Thymus (tissue), 11 donors: ENCODE data around the gene SPATA24. TPM values are rescaled to one million over a fixed set of nuclear protein-coding genes. Genes with fewer than 3 reads are reported as not detected.
A peak's percentile ranks its signal among the peaks of the same experiment; 100 is the strongest.

Experiments
- DNase-seq, 9 donors: peaks; one replicate each; pipeline ENCODE4 v3.0.0-alpha.2; 2013; ENCODE audit warnings: low spot score in 9 of 9, low read depth in 6 of 9, missing footprints in 1 of 9
- H3K27ac ChIP-seq, 2 donors: one replicate each; pipeline ENCODE4 v1.5.1; 2013; ENCODE audit warnings: control low read depth in 1 of 2, low read depth in 1 of 2, low read length in 1 of 2, mild to moderate bottlenecking in 1 of 2, moderate library complexity in 1 of 2
- H3K27me3 ChIP-seq, 2 donors: one replicate each; pipeline ENCODE4 v1.5.1; 2013; ENCODE audit warnings: low read length in 1 of 2; ENCODE audit not compliant: control insufficient read depth in 2 of 2, insufficient read depth in 1 of 2
- H3K36me3 ChIP-seq, 2 donors: one replicate each; pipeline ENCODE4 v1.5.1; 2013; ENCODE audit warnings: low read length in 1 of 2, mild to moderate bottlenecking in 1 of 2, moderate library complexity in 1 of 2; ENCODE audit not compliant: control insufficient read depth in 2 of 2, insufficient read depth in 2 of 2
- H3K4me1 ChIP-seq, 2 donors: one replicate each; pipeline ENCODE4 v1.5.1; 2013; ENCODE audit warnings: low read length in 2 of 2; ENCODE audit not compliant: control insufficient read depth in 2 of 2, insufficient read depth in 2 of 2
- H3K4me3 ChIP-seq, 2 donors: one replicate each; pipeline ENCODE4 v1.5.1; 2013; ENCODE audit warnings: low read length in 2 of 2, control low read depth in 1 of 2, mild to moderate bottlenecking in 1 of 2
- H3K9me3 ChIP-seq, 2 donors: one replicate each; pipeline ENCODE4 v1.5.1; 2013; ENCODE audit warnings: low read length in 1 of 2, mild to moderate bottlenecking in 1 of 2; ENCODE audit not compliant: control insufficient read depth in 2 of 2, insufficient read depth in 1 of 2
- WGBS: extraction: QIAGEN DNeasy Blood & Tissue Kit; methylation state at CpG from one replicate; pipeline ENCODE4 v1.1.7; 2013; 5-methylcytosine and 5-hydroxymethylcytosine counted together
- polyA plus RNA-seq: library from polyadenylated mRNA; stranded (reverse); fragments of 200-250 nt; gene quantifications from one replicate; pipeline ENCODE4 v1.2.3, GENCODE V29; 2013
- total RNA-seq: library from RNA; stranded (reverse); fragments of 120-200 nt; gene quantifications from one replicate; pipeline ENCODE4 v1.2.4, GENCODE V29; 2013
- donor health status: healthy.

The SPATA24 gene
- total and polyA plus RNA-seq, 2 donors: 5.8 to 6.6 TPM

DNA sequence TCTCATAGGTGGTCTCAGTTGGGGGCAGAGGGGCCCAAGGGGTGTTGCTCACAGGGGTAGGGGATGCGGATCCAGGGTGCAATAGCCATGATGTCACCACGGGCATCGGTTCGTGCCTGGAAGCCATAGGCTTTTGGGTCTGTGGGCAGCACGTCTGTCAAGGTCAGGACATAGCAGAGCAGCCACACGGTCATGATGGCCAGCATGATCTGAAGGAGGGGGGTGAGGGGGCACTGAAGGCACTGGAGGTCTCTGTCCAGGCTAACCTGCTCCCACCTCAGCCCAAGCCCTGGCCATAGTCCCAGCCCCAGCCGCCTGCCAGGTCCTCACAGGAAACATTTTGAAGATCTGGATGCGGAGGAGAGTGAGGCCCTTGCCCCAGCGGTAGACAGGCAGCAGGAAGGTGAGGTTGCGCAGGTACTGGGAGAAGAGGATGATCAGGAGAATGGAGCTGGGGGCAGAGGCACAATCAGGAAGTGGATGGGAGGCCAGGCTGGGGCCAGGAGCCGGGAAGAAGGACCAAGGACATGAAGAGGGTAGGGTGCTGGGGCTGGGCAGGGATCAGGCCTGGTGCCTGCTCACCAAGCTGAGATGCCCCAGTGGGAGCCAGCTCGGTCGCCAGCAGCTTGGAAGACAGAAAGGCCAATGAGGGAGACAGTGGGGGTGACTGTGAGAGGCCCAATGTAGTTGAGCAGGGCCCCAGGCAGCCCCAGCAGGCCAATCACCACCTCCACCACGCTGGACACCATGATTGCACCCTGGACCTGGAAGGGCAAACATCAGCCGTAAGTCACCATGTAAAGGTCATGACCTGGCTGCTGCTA, 24.1 kb downstream of the SPATA24 start:
- Histone ChIP-seq H3K36me3 (peaks cover 4 to 20% of the 10 kb centered on the region in 2 donors), H3K9me3 (no peaks in the 10 kb centered on the region), H3K4me3 (no peak overlapping the region), H3K4me1 (peaks cover 11 to 25% of the 10 kb centered on the region in 2 donors), H3K27me3 (no peaks in the 10 kb centered on the region), H3K27ac (no peak overlapping the region)
- DNase-seq: no peak
- 98% methylated on average over 15 of the region's 15 CpGs for WGBS

DNA sequence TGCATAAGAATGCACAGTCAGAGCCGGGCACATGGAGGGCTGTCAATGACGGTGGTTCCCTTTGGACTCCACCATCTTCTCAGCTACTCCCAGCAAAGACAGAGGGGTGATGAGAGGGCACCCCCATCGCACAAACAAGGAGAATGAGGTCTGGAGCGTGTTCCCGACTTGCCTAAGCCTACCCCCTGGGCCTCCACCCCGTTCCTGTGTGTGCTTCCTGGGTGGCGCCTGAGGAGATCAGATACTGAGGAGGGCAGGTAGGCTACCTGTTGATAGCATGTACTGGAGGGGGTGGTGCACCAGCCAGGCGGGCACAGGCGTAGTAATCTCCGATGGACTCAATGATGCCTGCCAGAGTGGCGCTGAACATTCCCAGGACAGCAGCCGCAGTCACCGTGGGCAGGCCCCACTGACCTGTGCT, 24.9 kb downstream of the SPATA24 start:
- Histone ChIP-seq H3K27me3 (no peaks in the 10 kb centered on the region), H3K9me3 (no peaks in the 10 kb centered on the region), H3K4me3 (no peak overlapping the region), H3K4me1 (peaks cover 2 to 16% of the 10 kb centered on the region in 2 donors), H3K27ac (no peak overlapping the region), H3K36me3 (peaks cover 10 to 26% of the 10 kb centered on the region in 2 donors)
- 96% methylated on average over 13 of the region's 13 CpGs for WGBS
- DNase-seq: no peak

DNA sequence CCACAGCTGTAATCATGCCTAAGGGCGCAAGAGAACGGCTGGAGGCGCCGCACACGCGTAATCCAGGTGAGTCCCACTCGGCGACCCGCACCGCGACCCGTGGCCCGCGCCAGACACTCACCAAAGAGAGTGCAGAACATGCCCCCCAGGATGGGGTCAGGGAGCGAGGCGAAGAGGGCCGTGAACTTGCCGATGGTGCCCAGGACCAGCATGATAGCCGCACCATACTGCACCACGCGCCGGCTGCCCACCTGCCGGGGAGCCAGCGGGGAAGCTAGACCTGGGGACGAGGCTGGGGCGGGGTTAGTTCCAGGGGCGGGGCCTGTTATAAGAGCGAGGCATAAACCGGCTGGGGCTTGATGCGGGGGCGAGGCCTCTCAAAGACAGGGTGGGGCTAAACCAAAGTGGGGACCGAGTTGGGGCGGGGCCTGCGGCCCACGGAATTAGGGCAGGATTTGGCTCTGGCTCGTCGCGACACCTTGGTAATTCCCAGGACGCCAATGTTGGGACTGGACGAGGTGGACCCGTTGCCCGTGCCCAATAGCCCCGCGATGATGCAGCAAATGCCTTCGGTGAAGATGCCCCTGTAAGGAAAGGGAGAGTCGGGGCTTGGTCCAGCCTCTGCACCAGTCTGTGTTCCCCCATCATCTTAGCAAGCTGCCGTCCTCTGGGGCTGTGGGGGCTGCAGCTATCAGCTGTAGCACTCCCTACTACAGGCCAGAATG, 25.6 kb downstream of the SPATA24 start:
- 90% methylated on average over 47 of the region's 47 CpGs for WGBS
- no peak for DNase-seq
- Histone ChIP-seq H3K27ac (no peak overlapping the region), H3K4me3 (no peak overlapping the region), H3K27me3 (no peaks in the 10 kb centered on the region), H3K9me3 (no peaks in the 10 kb centered on the region), H3K36me3 (peaks cover 15 to 32% of the 10 kb centered on the region in 2 donors), H3K4me1 (peaks cover 0 to 10% of the 10 kb centered on the region in 2 donors)

DNA sequence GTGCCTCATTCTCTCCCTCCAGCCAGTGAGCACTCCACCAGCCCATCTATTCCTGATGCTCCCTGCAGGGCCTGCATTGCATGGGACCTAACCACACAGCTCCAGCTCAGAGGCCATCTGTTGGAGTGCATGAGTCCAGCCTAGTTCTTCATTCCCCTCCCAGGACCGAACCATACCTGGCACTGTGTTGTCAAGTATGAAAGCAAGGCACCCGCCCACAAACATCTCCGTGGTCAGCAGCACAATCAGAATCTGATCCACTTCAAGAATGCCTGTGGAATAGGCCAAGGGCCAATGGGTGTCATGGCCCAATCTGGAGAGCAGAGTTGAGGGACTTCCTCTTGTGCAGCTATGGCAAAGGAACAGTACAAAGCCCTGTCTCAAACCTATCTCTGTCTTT, 26.7 kb downstream of the SPATA24 start:
- Histone ChIP-seq H3K4me1 (peaks cover 0 to under 1% of the 10 kb centered on the region in 2 donors), H3K9me3 (no peaks in the 10 kb centered on the region), H3K36me3 (peaks cover 18 to 35% of the 10 kb centered on the region in 2 donors), H3K4me3 (no peak overlapping the region), H3K27me3 (no peaks in the 10 kb centered on the region), H3K27ac (no peak overlapping the region)
- DNase-seq: no peak
- 98% methylated on average over 3 of the region's 3 CpGs for WGBS

DNA sequence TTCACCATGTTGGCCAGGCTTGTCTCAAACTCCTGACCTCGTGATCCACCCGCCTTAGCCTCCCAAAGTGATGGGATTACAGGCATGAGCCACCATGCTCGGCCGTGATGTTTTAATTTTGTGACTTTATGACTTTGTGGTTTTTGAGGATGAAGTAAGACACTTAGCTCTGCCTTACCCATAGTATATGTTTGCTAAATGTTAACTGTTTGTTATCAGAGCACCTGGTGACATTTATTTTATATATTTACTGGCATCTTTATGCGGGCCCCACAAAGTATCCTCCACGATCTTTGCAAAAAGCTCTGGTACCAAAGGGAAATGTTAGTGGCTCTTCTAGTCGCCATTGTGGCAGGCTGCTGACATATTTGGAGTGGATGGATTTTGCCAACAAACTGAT, 27.5 kb downstream of the SPATA24 start:
- Histone ChIP-seq H3K36me3 (peaks cover 27 to 43% of the 10 kb centered on the region in 2 donors), H3K9me3 (no peaks in the 10 kb centered on the region), H3K27me3 (no peaks in the 10 kb centered on the region), H3K27ac (no peak overlapping the region), H3K4me3 (no peak overlapping the region), H3K4me1 (no peaks in the 10 kb centered on the region)
- no peak for DNase-seq
- WGBS: 97% methylated on average over 7 of the region's 7 CpGs

DNA sequence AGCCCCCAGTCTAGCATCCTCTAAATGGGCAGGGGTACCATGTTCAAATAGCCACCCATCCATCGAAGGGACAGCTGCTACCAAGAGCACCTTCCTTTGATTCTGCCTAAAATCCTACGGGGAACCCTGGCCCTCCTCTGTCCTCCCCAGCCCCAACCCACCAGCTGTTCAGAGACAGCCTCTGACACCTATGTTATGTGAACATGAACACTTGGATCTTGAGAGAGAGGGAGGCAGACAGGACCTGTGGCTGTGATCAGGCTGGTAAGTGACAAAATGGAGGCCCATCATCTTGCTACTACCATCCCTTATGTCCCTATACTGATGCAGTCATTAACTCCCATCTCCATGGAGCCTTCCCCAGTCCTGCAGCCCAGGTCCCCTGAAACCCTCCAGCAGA, 29.0 kb downstream of the SPATA24 start:
- H3K27me3 ChIP-seq: no peaks in the 10 kb centered on the region
- H3K27ac ChIP-seq: no peak overlapping the region
- H3K4me1 ChIP-seq: no peaks in the 10 kb centered on the region
- no peak for DNase-seq
- H3K36me3 ChIP-seq: peaks cover 39 to 53% of the 10 kb centered on the region in 2 donors
- no peaks in the 10 kb centered on the region for H3K9me3 ChIP-seq
- WGBS: 100% methylated on average over 2 of the region's 2 CpGs
- H3K4me3 ChIP-seq: no peak overlapping the region

DNA sequence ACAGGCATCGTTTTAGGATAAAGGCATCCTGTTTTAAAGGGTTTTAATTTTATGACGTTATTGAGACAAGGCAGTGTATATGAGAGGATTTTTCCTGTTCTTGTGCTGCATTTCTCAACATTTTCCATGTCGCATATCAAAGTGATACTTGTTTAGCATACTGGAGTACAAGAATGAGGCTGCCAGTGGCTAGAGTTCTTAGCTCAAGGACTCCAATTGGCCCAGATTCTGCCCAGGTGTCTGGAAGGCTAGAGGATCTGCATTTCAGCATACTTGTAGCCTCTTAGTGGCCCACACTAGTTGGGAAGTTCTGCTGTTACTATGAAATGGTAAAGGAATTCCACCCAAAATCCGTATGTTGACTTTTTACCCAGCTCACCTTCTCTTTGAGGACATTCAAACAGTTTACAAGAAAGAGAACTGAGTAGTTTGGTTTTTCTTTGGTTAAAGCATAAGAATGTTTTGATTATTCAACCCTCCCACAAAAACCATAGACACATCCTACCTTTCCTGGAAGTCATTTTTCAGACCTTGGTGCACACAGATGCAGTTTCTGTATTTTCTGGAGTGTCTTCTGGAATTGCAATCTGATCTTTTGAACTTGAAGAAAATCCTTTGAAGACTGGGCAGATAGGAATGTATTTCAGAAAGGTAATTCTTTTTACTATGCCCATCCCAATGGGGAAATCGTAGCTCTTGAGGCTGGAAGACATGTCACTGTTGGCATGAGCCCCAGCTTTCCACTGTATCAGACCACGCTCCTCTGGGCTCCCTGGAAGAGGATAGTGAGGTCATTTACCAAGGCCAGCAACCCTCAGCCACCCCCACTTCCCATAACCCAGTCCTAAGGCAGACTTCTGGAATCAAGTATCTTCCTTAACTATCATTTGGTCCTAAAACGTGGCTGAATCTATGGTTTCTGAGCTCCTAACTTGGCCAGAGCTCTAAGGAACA, 32.1 kb downstream of the SPATA24 start:
- Histone ChIP-seq H3K4me1 (no peaks in the 10 kb centered on the region), H3K36me3 (peaks cover 48 to 67% of the 10 kb centered on the region in 2 donors), H3K27me3 (no peaks in the 10 kb centered on the region), H3K9me3 (no peaks in the 10 kb centered on the region), H3K4me3 (no peak overlapping the region), H3K27ac (peak overlapping the region in 1 of 2 donors; percentile 18)
- 97% methylated on average over 7 of the region's 7 CpGs for WGBS
- no peak for DNase-seq

DNA sequence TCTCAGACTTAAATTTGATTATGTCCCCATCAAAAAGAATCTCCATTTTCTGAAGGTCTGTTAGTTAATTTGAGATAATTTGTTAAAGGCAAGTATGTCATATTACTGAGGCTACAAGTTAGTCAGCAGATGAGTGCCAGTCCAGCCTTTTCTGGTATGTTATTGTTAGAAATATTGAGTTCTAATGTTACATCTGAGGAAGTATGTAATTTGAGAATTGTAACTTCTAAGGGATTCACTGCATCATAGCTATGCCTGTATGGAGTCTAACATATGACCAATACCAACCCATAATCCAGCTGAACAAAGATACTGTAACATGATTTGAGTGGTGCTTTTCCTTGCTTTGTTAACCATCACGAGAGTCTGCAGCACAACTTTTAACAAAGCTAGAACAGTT, 34.7 kb downstream of the SPATA24 start:
- Histone ChIP-seq H3K9me3 (no peaks in the 10 kb centered on the region), H3K27ac (no peak overlapping the region), H3K4me1 (no peaks in the 10 kb centered on the region), H3K27me3 (no peaks in the 10 kb centered on the region), H3K36me3 (peaks cover 64 to 82% of the 10 kb centered on the region in 2 donors), H3K4me3 (no peak overlapping the region)
- 93% methylated on average over 1 of the region's 1 CpG for WGBS
- no peak for DNase-seq
